KOPT-K1 (cell line): ENCODE data around the gene RASL11B.
"Not testable (repeated sequence)": the region's sequence is repeated elsewhere in the genome, so short reads cannot be mapped to it uniquely, and the experiment has no call there.

Source experiments
- H3K27ac ChIP-seq: fragments of 200-600 bp; sonication (generic); 2 replicates; pipeline ENCODE4 v1.5.1; 2016; ENCODE audit warnings: antibody characterized with exemption, mild to moderate bottlenecking, low read depth, low read length; ENCODE audit not compliant: poor library complexity, severe bottlenecking
- H3K36me3 ChIP-seq: fragments of 200-600 bp; sonication (generic); 2 replicates; pipeline ENCODE4 v1.5.1; 2017; ENCODE audit warnings: antibody characterized with exemption, mild to moderate bottlenecking, low read length, moderate library complexity; ENCODE audit not compliant: insufficient read depth
- H3K9me3 ChIP-seq: fragments of 200-600 bp; sonication (generic); 2 replicates; pipeline ENCODE4 v1.5.1; 2017; ENCODE audit warnings: antibody characterized with exemption, low read length, mild to moderate bottlenecking; ENCODE audit not compliant: insufficient read depth, poor library complexity, severe bottlenecking

RASL11B gene

GRCh38 chr4:52861879-52862616 lies at the start of gene RASL11B:
Gene RASL11B, plus strand, starts transcription at chr4:52862317. Its CDS starts 191 bp downstream, at chr4:52862508.
- H3K36me3 ChIP-seq: no peaks in the 10 kb centered on the region
- H3K27ac ChIP-seq: no peak within 1 kb of the TSS
- H3K9me3 ChIP-seq: peaks cover 20% of the 10 kb centered on the region

GRCh38 chr4:52813546-52813945 lies 48.6 kb upstream of the RASL11B start:
- H3K27ac ChIP-seq: no peak overlapping the region
- H3K9me3 ChIP-seq: peaks cover 3% of the 10 kb centered on the region
- no peaks in the 10 kb centered on the region for H3K36me3 ChIP-seq

GRCh38 chr4:52822583-52822971 lies 39.5 kb upstream of the RASL11B start:
- Histone ChIP-seq H3K9me3 (no peaks in the 10 kb centered on the region), H3K36me3 (no peaks in the 10 kb centered on the region), H3K27ac (no peak overlapping the region)

- no peak overlapping the region for H3K27ac ChIP-seq
Measured at GRCh38 chr4:52822972-52823701, 39.0 kb upstream of the RASL11B start.

GRCh38 chr4:52823702-52824092 lies 38.4 kb upstream of the RASL11B start:
- H3K27ac ChIP-seq: no peak overlapping the region
- no peaks in the 10 kb centered on the region for H3K9me3 ChIP-seq
- H3K36me3 ChIP-seq: no peaks in the 10 kb centered on the region

More at GRCh38 chr4:52822972-52823701, 39.0 kb upstream of the RASL11B start:
- no peaks in the 10 kb centered on the region for H3K36me3 ChIP-seq
- no peaks in the 10 kb centered on the region for H3K9me3 ChIP-seq

GRCh38 chr4:52824270-52824602 lies 37.9 kb upstream of the RASL11B start:
- Histone ChIP-seq H3K9me3 (no peaks in the 10 kb centered on the region), H3K27ac (no peak overlapping the region), H3K36me3 (no peaks in the 10 kb centered on the region)

- Histone ChIP-seq H3K9me3 (no peaks in the 10 kb centered on the region), H3K36me3 (no peaks in the 10 kb centered on the region), H3K27ac (peak overlapping the region; percentile 4)
Measured at GRCh38 chr4:52824603-52825459, 37.3 kb upstream of the RASL11B start.

- Histone ChIP-seq H3K36me3 (no peaks in the 10 kb centered on the region), H3K9me3 (no peaks in the 10 kb centered on the region)
Measured at GRCh38 chr4:52825460-52826090, 36.5 kb upstream of the RASL11B start.

GRCh38 chr4:52833941-52834525 lies 28.1 kb upstream of the RASL11B start:
- Histone ChIP-seq H3K9me3 (no peaks in the 10 kb centered on the region), H3K36me3 (no peaks in the 10 kb centered on the region), H3K27ac (no peak overlapping the region)

More at GRCh38 chr4:52825460-52826090, 36.5 kb upstream of the RASL11B start:
- peak overlapping the region; percentile 4 for H3K27ac ChIP-seq

- not testable (repeated sequence) for H3K36me3 ChIP-seq, H3K27ac ChIP-seq, H3K9me3 ChIP-seq
Measured at GRCh38 chr4:52834641-52835456, 27.3 kb upstream of the RASL11B start.

GRCh38 chr4:52836120-52836519 lies 26.0 kb upstream of the RASL11B start:
- Histone ChIP-seq H3K36me3 (no peaks in the 10 kb centered on the region), H3K9me3 (no peaks in the 10 kb centered on the region), H3K27ac (no peak overlapping the region)

- Histone ChIP-seq H3K9me3 (no peaks in the 10 kb centered on the region), H3K27ac (no peak overlapping the region), H3K36me3 (no peaks in the 10 kb centered on the region)
Measured at GRCh38 chr4:52836678-52837077, 25.4 kb upstream of the RASL11B start.

- H3K9me3 ChIP-seq: no peaks in the 10 kb centered on the region
- H3K36me3 ChIP-seq: no peaks in the 10 kb centered on the region
- H3K27ac ChIP-seq: no peak overlapping the region
Measured at GRCh38 chr4:52837716-52838558, 24.2 kb upstream of the RASL11B start.
